HG02840 (cell line): ENCODE data around the gene RLN1.
"Not testable (repeated sequence)": the region's sequence is repeated elsewhere in the genome, so short reads cannot be mapped to it uniquely, and the experiment has no call there.

ENCODE experiments used
- ATAC-seq: cut with Tn5 transposase; IDR thresholded peaks from one replicate; pipeline ENCODE4 v1.9.1; 2021; ENCODE audit warnings: mild to moderate bottlenecking, moderate library complexity, moderate number of reproducible peaks; ENCODE audit not compliant: unreplicated experiment, low FRiP score

Gene RLN1

GRCh38 chr9:5326187-5326586, 13.5 kb downstream of the RLN1 start:
- ATAC-seq: no peak

- not testable (repeated sequence) for ATAC-seq
Measured at GRCh38 chr9:5321601-5322000, 18.1 kb downstream of the RLN1 start.

GRCh38 chr9:5321058-5321457, 18.6 kb downstream of the RLN1 start:
- ATAC-seq: no peak

- ATAC-seq: not testable (repeated sequence)
Measured at GRCh38 chr9:5316406-5316805, 23.3 kb downstream of the RLN1 start.

- no peak for ATAC-seq
Measured at GRCh38 chr9:5315187-5315923, 24.3 kb downstream of the RLN1 start.

GRCh38 chr9:5310851-5311250, 28.8 kb downstream of the RLN1 start:
- no peak for ATAC-seq

GRCh38 chr9:5305741-5306140, 33.9 kb downstream of the RLN1 start:
- no peak for ATAC-seq

GRCh38 chr9:5303840-5304795, 35.6 kb downstream of the RLN1 start, which contains the start of gene RLN2:
Gene RLN2, minus strand, starts transcription at chr9:5304716. Its CDS starts 136 bp downstream, at chr9:5304580.
- peak; percentile 98 for ATAC-seq

GRCh38 chr9:5301544-5301943, 38.1 kb downstream of the RLN1 start:
- no peak for ATAC-seq

GRCh38 chr9:5292141-5292540, 47.5 kb downstream of the RLN1 start:
- ATAC-seq: no peak

- no peak for ATAC-seq
Measured at GRCh38 chr9:5288591-5288990, 51.1 kb downstream of the RLN1 start.

GRCh38 chr9:5286262-5286661, 53.4 kb downstream of the RLN1 start:
- ATAC-seq: no peak
